Peyer's patch (tissue), 4 donors: Measurements from ENCODE around the gene MTERF4. TPM values are rescaled to one million over a fixed set of nuclear protein-coding genes. Genes with fewer than 3 reads are reported as not detected.

Experiments
- DNase-seq, 3 donors: peaks; one replicate each; pipeline ENCODE4 v3.0.0-alpha.2; 2017 to 2019
- H3K27ac ChIP-seq, 4 donors: fragments of 200-600 bp; sonication (generic); one replicate each; pipeline ENCODE4 v1.5.1; 2016 to 2019
- H3K27me3 ChIP-seq, 2 donors: fragments of 200-600 bp; sonication (generic); one replicate each; pipeline ENCODE4 v1.5.1; 2019
- H3K36me3 ChIP-seq, 3 donors: fragments of 200-600 bp; sonication (generic); one replicate each; pipeline ENCODE4 v1.5.1; 2016 to 2019
- H3K4me1 ChIP-seq, 4 donors: fragments of 200-600 bp; sonication (generic); one replicate each; pipeline ENCODE4 v1.5.1; 2016 to 2019
- H3K4me3 ChIP-seq, 4 donors: fragments of 200-600 bp; sonication (generic); 1 replicate in 3 of 4; 2 replicates in 1 of 4; pipeline ENCODE4 v1.5.1; 2016 to 2019; ENCODE audit warnings: mild to moderate bottlenecking in 1 of 4
- H3K9me3 ChIP-seq, 4 donors: fragments of 200-600 bp; sonication (generic); one replicate each; pipeline ENCODE4 v1.5.1; 2016 to 2019; ENCODE audit warnings: mild to moderate bottlenecking in 1 of 4
- CTCF ChIP-seq, 6 experiments: fragments of 450-650 bp in 4 of 6; fragments of 200-600 bp in 2 of 6; sonication (generic) in 1 of 6; IDR thresholded peaks; one replicate each; pipeline ENCODE4 v1.5.1; 2017 to 2019; ENCODE audit warnings: antibody characterized with exemption in 6 of 6, mild to moderate bottlenecking in 3 of 6, moderate library complexity in 1 of 6
- POLR2A ChIP-seq, 2 donors: fragments of 450-650 bp; IDR thresholded peaks; one replicate each; pipeline ENCODE4 v1.5.1; 2017; ENCODE audit warnings: antibody characterized with exemption in 2 of 2, mild to moderate bottlenecking in 2 of 2, moderate library complexity in 2 of 2
- total RNA-seq, 4 donors: library from RNA; depleted of rRNA; stranded (reverse); fragments of >200 nt; gene quantifications; one replicate each; pipeline ENCODE4 v1.1.0, GENCODE V29; 2016

Gene MTERF4
- total RNA-seq, 4 donors from 2014 or later, result 28.9 to 55.4 (median 47.9) TPM

GRCh38 chr2:241135737-241136136 lies 33.6 kb upstream of the MTERF4 start:
- no peaks in the 10 kb centered on the region for H3K27me3 ChIP-seq
- TF ChIP-seq POLR2A (IDR thresholded peaks at IDR 0.05) (no peak), CTCF (IDR thresholded peaks at IDR 0.05) (no peak)
- peak in 2 of 3 donors; percentile 69 to 81 for DNase-seq
- no peaks in the 10 kb centered on the region for H3K4me1 ChIP-seq
- H3K36me3 ChIP-seq, result peaks cover 0 to 13% (median 0%) of the 10 kb centered on the region in 3 donors
- no peaks in the 10 kb centered on the region for H3K9me3 ChIP-seq
- H3K4me3 ChIP-seq, result no peak overlapping the region
- no peak overlapping the region for H3K27ac ChIP-seq

- no peaks in the 10 kb centered on the region for H3K9me3 ChIP-seq
- H3K36me3 ChIP-seq, result peaks cover 0 to 6% (median 0%) of the 10 kb centered on the region in 3 donors
- H3K4me3 ChIP-seq, result no peak overlapping the region
- TF ChIP-seq CTCF (IDR thresholded peaks at IDR 0.05) (no peak), POLR2A (IDR thresholded peaks at IDR 0.05) (no peak)
- no peaks in the 10 kb centered on the region for H3K27me3 ChIP-seq
- no peak overlapping the region for H3K27ac ChIP-seq
- H3K4me1 ChIP-seq, result no peaks in the 10 kb centered on the region
- peak in 2 of 3 donors; percentile 29 to 43 for DNase-seq
Measured at GRCh38 chr2:241134711-241135110, 32.6 kb upstream of the MTERF4 start.

- peaks cover 0 to 6% (median 0%) of the 10 kb centered on the region in 3 donors for H3K36me3 ChIP-seq
- peaks cover 0 to under 1% (median 0%) of the 10 kb centered on the region in 4 donors for H3K4me1 ChIP-seq
- H3K4me3 ChIP-seq, result no peak overlapping the region
- no peaks in the 10 kb centered on the region for H3K9me3 ChIP-seq
- no peak overlapping the region for H3K27ac ChIP-seq
- DNase-seq, result peak in 2 of 3 donors; percentile 20 to 32
- no peak for TF ChIP-seq POLR2A (IDR thresholded peaks at IDR 0.05)
- TF ChIP-seq CTCF (IDR thresholded peaks at IDR 0.05), result no peak
- H3K27me3 ChIP-seq, result no peaks in the 10 kb centered on the region
Measured at GRCh38 chr2:241133436-241133820, 31.3 kb upstream of the MTERF4 start.

- no peaks in the 10 kb centered on the region for H3K27me3 ChIP-seq
- peaks cover 0 to 4% (median 0%) of the 10 kb centered on the region in 4 donors for H3K4me1 ChIP-seq
- H3K36me3 ChIP-seq, result peaks cover 0 to 6% (median 0%) of the 10 kb centered on the region in 3 donors
- no peak overlapping the region for H3K27ac ChIP-seq
- TF ChIP-seq CTCF (IDR thresholded peaks at IDR 0.05), result no peak
- no peak for TF ChIP-seq POLR2A (IDR thresholded peaks at IDR 0.05)
- DNase-seq, result peak in 2 of 3 donors; percentile 17 to 18
- H3K9me3 ChIP-seq, result no peaks in the 10 kb centered on the region
- no peak overlapping the region for H3K4me3 ChIP-seq
Measured at GRCh38 chr2:241132538-241133435, 30.7 kb upstream of the MTERF4 start.

- DNase-seq, result peak in 2 of 3 donors; percentile 15 to 23
Measured at GRCh38 chr2:241131531-241131930, 29.4 kb upstream of the MTERF4 start.

More at GRCh38 chr2:241131531-241131930, 29.4 kb upstream of the MTERF4 start:
- no peaks in the 10 kb centered on the region for H3K27me3 ChIP-seq
- no peak overlapping the region for H3K4me3 ChIP-seq
- H3K27ac ChIP-seq, result no peak overlapping the region
- TF ChIP-seq CTCF (IDR thresholded peaks at IDR 0.05) (no peak), POLR2A (IDR thresholded peaks at IDR 0.05) (no peak)
- no peaks in the 10 kb centered on the region for H3K36me3 ChIP-seq
- H3K9me3 ChIP-seq, result no peaks in the 10 kb centered on the region
- H3K4me1 ChIP-seq, result peaks cover 0 to 4% (median 0%) of the 10 kb centered on the region in 4 donors
